OCI-LY1 (cell line): ENCODE data around the gene UPF1.

Experiments
- EZH2 ChIP-seq: fragments of 200-600 bp; sonication (generic), shearing (Covaris generic); IDR thresholded peaks from 2 replicates; pipeline ENCODE4 v1.8.0; 2017; ENCODE audit warnings: borderline replicate concordance, mixed run types, mild to moderate bottlenecking, antibody characterized with exemption, low read length, moderate library complexity, mixed read lengths
- TF ChIP-seq, protein P1 (sequence below): fragments of 200-600 bp; sonication (generic), shearing (Covaris generic); IDR thresholded peaks from 2 replicates; pipeline ENCODE4 v1.5.1; 2017; ENCODE audit warnings: mild to moderate bottlenecking, antibody characterized with exemption, low read length, moderate library complexity, mixed read lengths

DNA sequence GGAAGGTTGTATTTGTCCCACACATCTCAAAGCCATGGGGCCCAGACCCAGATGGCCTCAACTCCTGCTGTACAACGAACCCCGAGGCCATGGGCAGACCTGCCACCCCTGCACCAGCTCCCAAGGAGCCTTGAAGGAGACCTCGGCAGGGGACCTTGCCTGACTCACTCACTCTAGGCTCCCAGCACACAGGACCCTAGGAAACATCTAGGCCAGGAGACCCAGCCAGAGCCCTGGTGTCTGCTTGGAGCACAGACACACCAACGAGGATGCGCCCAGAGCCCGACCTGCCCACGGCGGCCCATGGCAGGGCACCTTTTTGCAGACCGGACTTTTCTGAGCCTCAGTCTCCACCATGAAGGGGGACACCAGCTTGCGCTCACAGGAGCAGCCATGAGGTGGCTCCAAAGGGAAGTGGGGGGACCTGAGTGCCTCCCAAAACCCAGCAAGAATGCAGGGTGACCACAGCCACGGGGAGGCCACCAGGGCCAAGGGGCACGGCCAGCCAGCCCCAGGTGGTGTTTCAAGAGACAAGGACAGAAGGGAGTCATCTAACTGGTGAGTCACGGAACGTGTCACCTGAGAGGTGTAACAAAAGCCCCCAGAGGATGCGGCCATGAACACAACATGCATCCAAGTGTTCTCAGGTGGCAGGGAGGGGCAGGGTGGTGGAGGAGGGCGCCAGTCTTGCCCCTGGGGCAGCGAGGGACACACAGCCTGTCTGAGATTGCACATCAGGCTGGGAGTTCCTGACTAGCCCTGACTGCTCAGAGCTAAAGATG is 69.1 kb downstream of the UPF1 start:
- TF ChIP-seq, protein P1, sequence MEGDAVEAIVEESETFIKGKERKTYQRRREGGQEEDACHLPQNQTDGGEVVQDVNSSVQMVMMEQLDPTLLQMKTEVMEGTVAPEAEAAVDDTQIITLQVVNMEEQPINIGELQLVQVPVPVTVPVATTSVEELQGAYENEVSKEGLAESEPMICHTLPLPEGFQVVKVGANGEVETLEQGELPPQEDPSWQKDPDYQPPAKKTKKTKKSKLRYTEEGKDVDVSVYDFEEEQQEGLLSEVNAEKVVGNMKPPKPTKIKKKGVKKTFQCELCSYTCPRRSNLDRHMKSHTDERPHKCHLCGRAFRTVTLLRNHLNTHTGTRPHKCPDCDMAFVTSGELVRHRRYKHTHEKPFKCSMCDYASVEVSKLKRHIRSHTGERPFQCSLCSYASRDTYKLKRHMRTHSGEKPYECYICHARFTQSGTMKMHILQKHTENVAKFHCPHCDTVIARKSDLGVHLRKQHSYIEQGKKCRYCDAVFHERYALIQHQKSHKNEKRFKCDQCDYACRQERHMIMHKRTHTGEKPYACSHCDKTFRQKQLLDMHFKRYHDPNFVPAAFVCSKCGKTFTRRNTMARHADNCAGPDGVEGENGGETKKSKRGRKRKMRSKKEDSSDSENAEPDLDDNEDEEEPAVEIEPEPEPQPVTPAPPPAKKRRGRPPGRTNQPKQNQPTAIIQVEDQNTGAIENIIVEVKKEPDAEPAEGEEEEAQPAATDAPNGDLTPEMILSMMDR = no peak
- TF ChIP-seq EZH2 = no peak
